Mesendoderm (in vitro differentiated cells): Measurements from ENCODE around the gene GSTM1.

ENCODE experiments used
- DNase-seq: peaks from one replicate; pipeline ENCODE4 v3.0.0; 2013
- H2AK5ac ChIP-seq: 2 replicates; pipeline ENCODE4 v1.6.1; 2013; ENCODE audit warnings: low read length, inconsistent platforms
- H2BK120ac ChIP-seq: 2 replicates; pipeline ENCODE4 v1.6.1; 2013; ENCODE audit warnings: low read depth, mild to moderate bottlenecking, low read length, moderate library complexity, mixed read lengths
- H2BK15ac ChIP-seq: replicated peaks from 2 replicates; pipeline ENCODE4 v1.6.1; 2013; ENCODE audit warnings: low read depth, mild to moderate bottlenecking, moderate library complexity
- H2BK5ac ChIP-seq: 2 replicates; pipeline ENCODE4 v1.6.1; 2013; ENCODE audit warnings: low read length, inconsistent platforms
- H3K18ac ChIP-seq: 2 replicates; pipeline ENCODE4 v1.6.1; 2013; ENCODE audit warnings: mild to moderate bottlenecking, low read length, mixed read lengths
- H3K23ac ChIP-seq: one replicate; pipeline ENCODE4 v1.6.1; 2013; ENCODE audit warnings: low read length
- H3K27ac ChIP-seq: 2 replicates; pipeline ENCODE4 v1.5.1; 2013; ENCODE audit warnings: low read depth, mild to moderate bottlenecking, inconsistent platforms, low read length, moderate library complexity
- H3K27me3 ChIP-seq: 2 replicates; pipeline ENCODE4 v1.6.1; 2013; ENCODE audit warnings: low read length, control low read depth, mild to moderate bottlenecking, inconsistent platforms; ENCODE audit not compliant: insufficient read depth, poor library complexity
- H3K36me3 ChIP-seq: 2 replicates; pipeline ENCODE4 v1.6.1; 2013; ENCODE audit warnings: low read length, inconsistent platforms; ENCODE audit not compliant: control insufficient read depth, insufficient read depth
- H3K4ac ChIP-seq: one replicate; pipeline ENCODE4 v1.6.1; 2013; ENCODE audit warnings: low read depth, mild to moderate bottlenecking, low read length, moderate library complexity
- H3K4me1 ChIP-seq: 2 replicates; pipeline ENCODE4 v1.6.1; 2013; ENCODE audit warnings: low read depth, low read length, inconsistent platforms; ENCODE audit not compliant: control insufficient read depth
- H3K4me2 ChIP-seq: 2 replicates; pipeline ENCODE4 v1.6.1; 2013; ENCODE audit warnings: low read length
- H3K4me3 ChIP-seq: 2 replicates; pipeline ENCODE4 v1.5.1; 2013; ENCODE audit warnings: mild to moderate bottlenecking, low read length
- H3K56ac ChIP-seq: one replicate; pipeline ENCODE4 v1.6.1; 2013; ENCODE audit warnings: low read length
- H3K79me1 ChIP-seq: 2 replicates; pipeline ENCODE4 v1.6.1; 2013; ENCODE audit warnings: low read length, inconsistent platforms
- H3K79me2 ChIP-seq: 2 replicates; pipeline ENCODE4 v1.6.1; 2013; ENCODE audit warnings: mild to moderate bottlenecking, low read length; ENCODE audit not compliant: control insufficient read depth, insufficient read depth
- H3K9ac ChIP-seq: 2 replicates; pipeline ENCODE4 v1.6.1; 2013; ENCODE audit warnings: low read length, inconsistent platforms
- H4K5ac ChIP-seq: one replicate; pipeline ENCODE4 v1.6.1; 2013; ENCODE audit warnings: low read length
- H4K8ac ChIP-seq: one replicate; pipeline ENCODE4 v1.6.1; 2013; ENCODE audit warnings: low read depth, mild to moderate bottlenecking, control low read depth, low read length, moderate library complexity
- WGBS: extraction: QIAGEN DNeasy Blood & Tissue Kit; methylation state at CpG from one replicate; pipeline ENCODE4 v1.1.7; 2013; ENCODE audit warnings: low lambda C conversion rate, missing lambda C conversion rate; ENCODE audit not compliant: insufficient coverage; ENCODE audit errors: extremely low coverage; 5-methylcytosine and 5-hydroxymethylcytosine counted together

Gene GSTM1

DNA sequence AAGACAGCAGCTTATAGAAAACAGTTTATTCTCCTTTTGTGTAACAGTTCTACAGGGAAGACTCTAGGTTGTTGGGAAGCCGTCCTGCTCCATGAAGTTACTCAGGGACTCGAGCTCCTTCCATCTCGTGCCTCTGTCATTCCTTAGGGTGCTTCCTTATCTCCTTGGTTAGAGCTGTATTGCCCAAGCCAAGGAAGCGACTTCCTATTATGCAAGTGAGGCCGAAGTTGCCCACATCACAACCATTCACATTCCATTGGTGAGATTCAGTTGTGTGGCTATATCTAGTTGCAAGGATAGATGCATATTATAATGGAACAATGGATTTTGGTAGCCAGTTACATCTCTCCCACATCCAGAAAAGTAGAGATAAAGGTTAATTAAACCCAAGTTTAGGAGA, 33.4 kb downstream of the GSTM1 start:
- no CpG with 5 or more reads among the region's 5 CpGs for WGBS

DNA sequence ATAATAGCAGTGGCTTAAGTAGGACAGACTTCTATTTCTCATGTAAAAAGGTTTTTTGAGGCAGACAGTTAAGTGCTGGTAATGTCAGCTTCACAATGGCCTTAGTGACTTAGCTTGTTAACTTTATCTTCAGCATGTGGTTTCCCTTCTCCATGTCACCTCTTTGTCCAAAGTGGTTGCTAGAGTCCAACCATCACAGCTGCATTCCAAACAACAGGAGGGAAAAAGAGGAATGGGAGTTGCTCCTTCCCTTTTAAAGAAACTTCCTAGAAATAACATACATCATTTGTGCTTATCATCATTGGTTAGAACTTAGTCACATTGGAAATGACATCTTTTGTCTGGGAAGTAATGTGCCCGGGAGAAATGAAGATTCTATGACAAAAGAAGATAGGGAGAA, 34.4 kb downstream of the GSTM1 start:
- Histone ChIP-seq H3K79me2 (no peaks in the 10 kb centered on the region), H3K4me3 (no peak overlapping the region), H3K27me3 (no peaks in the 10 kb centered on the region), H4K5ac (no peak overlapping the region), H2BK120ac (no peak overlapping the region), H3K36me3 (no peaks in the 10 kb centered on the region), H3K79me1 (no peaks in the 10 kb centered on the region), H3K4me2 (no peak overlapping the region), H3K18ac (no peak overlapping the region), H3K23ac (no peak overlapping the region), H3K4ac (no peak overlapping the region), H3K56ac (no peak overlapping the region), H4K8ac (no peak overlapping the region), H2BK15ac (no peak overlapping the region), H2AK5ac (no peak overlapping the region), H2BK5ac (no peak overlapping the region), H3K9ac (no peak overlapping the region), H3K4me1 (no peaks in the 10 kb centered on the region), H3K27ac (no peak overlapping the region)
- no peak for DNase-seq
- WGBS: no CpG with 5 or more reads among the region's 1 CpG

More for the DNA sequence above, 33.4 kb downstream of the GSTM1 start:
- Histone ChIP-seq H3K56ac (no peak overlapping the region), H3K36me3 (no peaks in the 10 kb centered on the region), H3K79me1 (no peaks in the 10 kb centered on the region), H2AK5ac (no peak overlapping the region), H2BK5ac (no peak overlapping the region), H3K27ac (no peak overlapping the region), H3K23ac (no peak overlapping the region), H4K5ac (no peak overlapping the region), H3K4me1 (no peaks in the 10 kb centered on the region), H2BK15ac (no peak overlapping the region), H2BK120ac (no peak overlapping the region), H3K27me3 (no peaks in the 10 kb centered on the region), H3K4me3 (no peak overlapping the region), H3K4me2 (no peak overlapping the region), H4K8ac (no peak overlapping the region), H3K79me2 (no peaks in the 10 kb centered on the region), H3K9ac (no peak overlapping the region), H3K4ac (no peak overlapping the region), H3K18ac (no peak overlapping the region)
- no peak for DNase-seq

GRCh38 chr1:109722908-109723691, 35.5 kb downstream of the GSTM1 start:
- H3K4ac ChIP-seq: no peak overlapping the region

DNA sequence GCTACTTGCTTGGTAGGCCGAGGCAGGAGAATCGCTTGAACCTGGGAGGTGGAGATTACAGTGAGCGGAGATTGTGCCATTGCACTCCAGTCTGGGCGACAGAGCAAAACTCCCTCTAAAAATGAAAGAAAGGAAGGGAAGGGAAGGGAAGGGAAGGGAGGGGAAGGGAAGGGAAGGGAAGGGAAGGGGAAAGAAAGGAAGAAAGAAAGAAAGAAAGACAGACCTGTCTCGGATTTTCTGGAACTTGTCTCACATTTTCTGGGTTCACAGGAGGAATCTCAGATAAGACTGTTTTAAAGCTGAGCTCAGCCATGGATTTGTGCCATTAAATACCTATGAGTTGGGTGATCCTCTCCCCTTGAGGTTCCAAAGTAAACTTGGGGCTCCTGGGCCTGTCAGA, 37.3 kb downstream of the GSTM1 start:
- WGBS: no CpG with 5 or more reads among the region's 5 CpGs

More at GRCh38 chr1:109722908-109723691, 35.5 kb downstream of the GSTM1 start:
- no peak for DNase-seq
- Histone ChIP-seq H2BK120ac (no peak overlapping the region), H3K9ac (no peak overlapping the region), H2AK5ac (no peak overlapping the region), H2BK5ac (no peak overlapping the region), H3K4me3 (no peak overlapping the region), H3K23ac (no peak overlapping the region), H3K27me3 (no peaks in the 10 kb centered on the region), H3K79me2 (no peaks in the 10 kb centered on the region), H2BK15ac (no peak overlapping the region), H4K8ac (no peak overlapping the region), H3K27ac (no peak overlapping the region), H4K5ac (no peak overlapping the region), H3K4me2 (no peak overlapping the region), H3K79me1 (no peaks in the 10 kb centered on the region), H3K18ac (no peak overlapping the region), H3K36me3 (no peaks in the 10 kb centered on the region), H3K56ac (no peak overlapping the region), H3K4me1 (no peaks in the 10 kb centered on the region)
- WGBS: no CpG with 5 or more reads among the region's 7 CpGs

GRCh38 chr1:109725510-109725909, 37.9 kb downstream of the GSTM1 start:
- H2BK15ac ChIP-seq: no peak overlapping the region
- H3K23ac ChIP-seq: no peak overlapping the region
- no CpG with 5 or more reads among the region's 4 CpGs for whole genome bisulfite sequencing
- no peaks in the 10 kb centered on the region for H3K79me2 ChIP-seq
- H3K27me3 ChIP-seq: no peaks in the 10 kb centered on the region
- no peak overlapping the region for H4K8ac ChIP-seq
- H3K79me1 ChIP-seq: no peaks in the 10 kb centered on the region
- DNase-seq: no peak
- H2BK5ac ChIP-seq: no peak overlapping the region
- no peak overlapping the region for H2AK5ac ChIP-seq
- H3K18ac ChIP-seq: no peak overlapping the region
- no peaks in the 10 kb centered on the region for H3K36me3 ChIP-seq
- no peak overlapping the region for H3K27ac ChIP-seq
- H3K4me2 ChIP-seq: no peak overlapping the region
- H3K4me3 ChIP-seq: no peak overlapping the region
- no peak overlapping the region for H4K5ac ChIP-seq
- no peak overlapping the region for H3K4ac ChIP-seq
- no peak overlapping the region for H3K56ac ChIP-seq
- H2BK120ac ChIP-seq: no peak overlapping the region
- peaks cover 2% of the 10 kb centered on the region for H3K4me1 ChIP-seq
- H3K9ac ChIP-seq: no peak overlapping the region

More for the DNA sequence above, 37.3 kb downstream of the GSTM1 start:
- H3K4me1 ChIP-seq: no peaks in the 10 kb centered on the region
- no peak overlapping the region for H3K9ac ChIP-seq
- no peak overlapping the region for H2BK120ac ChIP-seq
- no peak overlapping the region for H4K8ac ChIP-seq
- H3K4me2 ChIP-seq: no peak overlapping the region
- H3K27ac ChIP-seq: no peak overlapping the region
- DNase-seq: no peak
- H2BK15ac ChIP-seq: no peak overlapping the region
- no peak overlapping the region for H3K23ac ChIP-seq
- H3K36me3 ChIP-seq: no peaks in the 10 kb centered on the region
- H3K18ac ChIP-seq: no peak overlapping the region
- no peak overlapping the region for H3K4me3 ChIP-seq
- no peak overlapping the region for H4K5ac ChIP-seq
- H3K27me3 ChIP-seq: no peaks in the 10 kb centered on the region
- no peaks in the 10 kb centered on the region for H3K79me1 ChIP-seq
- H3K4ac ChIP-seq: no peak overlapping the region
- no peaks in the 10 kb centered on the region for H3K79me2 ChIP-seq
- H2AK5ac ChIP-seq: no peak overlapping the region
- no peak overlapping the region for H2BK5ac ChIP-seq
- no peak overlapping the region for H3K56ac ChIP-seq

DNA sequence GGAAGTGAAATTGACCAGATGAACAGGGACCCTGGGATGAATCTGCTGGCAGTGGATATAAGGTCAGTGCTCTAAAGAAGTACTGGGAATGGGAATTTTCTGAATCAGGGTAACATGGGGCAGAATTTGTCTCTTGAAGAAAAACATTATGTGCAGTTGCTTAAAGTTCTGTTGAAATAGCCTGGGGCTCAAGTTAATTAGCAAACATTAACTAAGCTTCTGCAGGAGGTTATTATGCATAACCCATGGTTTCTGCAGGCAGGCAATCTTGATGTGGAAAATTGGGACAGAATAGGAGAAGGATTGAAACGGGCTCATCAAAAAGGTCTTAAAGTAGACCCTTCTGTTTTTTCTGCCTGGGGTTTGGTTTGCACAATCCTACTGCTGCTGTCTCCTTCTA, 38.4 kb downstream of the GSTM1 start:
- no peak overlapping the region for H3K27ac ChIP-seq
- no peak overlapping the region for H3K4ac ChIP-seq
- WGBS: no CpG with 5 or more reads among the region's 1 CpG
- H3K27me3 ChIP-seq: no peaks in the 10 kb centered on the region
- no peak overlapping the region for H3K9ac ChIP-seq
- H3K4me2 ChIP-seq: no peak overlapping the region
- H3K79me1 ChIP-seq: no peaks in the 10 kb centered on the region
- no peak overlapping the region for H2BK5ac ChIP-seq
- DNase-seq: no peak
- H3K23ac ChIP-seq: no peak overlapping the region
- H4K5ac ChIP-seq: no peak overlapping the region
- no peak overlapping the region for H3K18ac ChIP-seq
- no peak overlapping the region for H4K8ac ChIP-seq
- no peak overlapping the region for H3K56ac ChIP-seq
- H2BK15ac ChIP-seq: no peak overlapping the region
- peaks cover 2% of the 10 kb centered on the region for H3K4me1 ChIP-seq
- H2AK5ac ChIP-seq: no peak overlapping the region
- no peak overlapping the region for H3K4me3 ChIP-seq
- no peak overlapping the region for H2BK120ac ChIP-seq
- no peaks in the 10 kb centered on the region for H3K79me2 ChIP-seq
- no peaks in the 10 kb centered on the region for H3K36me3 ChIP-seq
